Measurements from ENCODE around the gene RARG. TPM values are rescaled to one million over a fixed set of nuclear protein-coding genes. Genes with fewer than 3 reads are reported as not detected.

Gene RARG
- total RNA-seq: 35.9 and 65.4 TPM in 2 replicates

DNA sequence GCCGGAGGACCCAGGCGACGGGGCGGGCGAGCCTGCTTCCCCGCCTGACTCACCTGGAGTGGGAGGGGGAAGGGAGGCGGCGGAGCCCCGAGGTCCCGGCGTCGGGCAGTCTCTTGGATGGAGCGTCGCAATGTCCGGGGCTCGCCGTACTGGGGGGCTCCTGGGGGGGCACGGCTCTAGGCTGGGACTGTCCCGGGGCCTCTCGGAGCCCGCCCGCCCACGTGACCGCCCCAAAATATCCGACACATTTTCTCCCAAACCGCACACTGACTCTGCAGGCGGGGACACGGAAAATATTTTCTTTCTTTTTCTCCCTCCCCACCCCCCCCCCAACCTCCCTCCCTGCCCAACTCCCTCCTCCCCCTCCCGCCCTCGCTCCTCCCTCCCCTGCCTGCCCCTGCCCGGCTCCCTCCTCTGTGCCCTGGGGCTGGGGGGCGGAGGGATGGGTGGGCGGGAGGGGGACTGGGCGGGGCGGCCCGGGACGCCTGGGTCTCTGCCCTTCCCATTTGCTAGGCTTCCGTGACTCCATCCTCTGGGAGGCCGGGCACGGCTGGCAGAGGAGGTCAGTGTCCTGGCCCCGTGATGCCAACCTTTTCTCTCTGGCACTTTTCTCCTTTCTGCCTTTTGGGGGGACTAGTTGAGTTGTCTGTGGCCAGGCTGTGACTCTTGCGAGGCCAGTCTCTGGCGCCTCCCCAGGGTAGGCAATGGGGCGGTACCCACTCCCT is at the start of gene RARG:
RARG (minus strand) TSS at position 289 of the 725 bp plus-strand sequence. CDS start 4,664 bp downstream, outside the sequence.

DNA sequence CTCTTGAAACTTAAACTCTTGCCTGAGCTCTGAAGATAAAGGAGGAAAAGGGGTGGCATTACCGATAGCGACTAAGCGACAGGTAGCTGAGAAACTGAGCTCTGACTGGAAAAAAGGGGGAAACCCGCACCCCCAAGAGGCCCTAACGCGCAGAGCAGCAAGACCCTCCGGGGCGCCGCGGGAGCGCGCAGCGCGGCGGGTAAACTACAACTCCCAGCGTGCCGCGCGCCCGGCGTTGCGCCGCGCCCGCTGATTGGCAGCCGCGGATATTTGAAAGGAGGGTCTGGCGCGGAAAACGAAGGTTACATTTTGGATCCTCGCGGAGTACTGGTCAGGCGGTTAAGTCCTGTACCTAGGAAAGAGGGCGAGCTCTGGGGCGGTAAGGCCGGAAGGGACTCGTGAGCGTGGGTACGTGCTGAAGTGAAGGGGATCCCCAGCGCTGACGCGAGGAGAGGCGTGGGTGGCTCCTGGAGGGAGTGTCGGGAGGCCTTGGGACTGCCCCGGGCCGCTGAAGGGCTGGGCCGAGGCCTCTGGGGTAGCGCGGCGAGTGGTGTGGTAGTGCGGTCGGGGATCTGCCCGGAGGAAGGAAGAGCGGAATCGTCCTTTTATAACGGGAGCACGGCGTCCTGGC is 36.1 kb upstream of the RARG start, which contains the start of gene ESPL1:
ESPL1 (plus strand) TSS at position 301 of the 631 bp plus-strand sequence. CDS start 468 bp downstream, outside the sequence.

DNA sequence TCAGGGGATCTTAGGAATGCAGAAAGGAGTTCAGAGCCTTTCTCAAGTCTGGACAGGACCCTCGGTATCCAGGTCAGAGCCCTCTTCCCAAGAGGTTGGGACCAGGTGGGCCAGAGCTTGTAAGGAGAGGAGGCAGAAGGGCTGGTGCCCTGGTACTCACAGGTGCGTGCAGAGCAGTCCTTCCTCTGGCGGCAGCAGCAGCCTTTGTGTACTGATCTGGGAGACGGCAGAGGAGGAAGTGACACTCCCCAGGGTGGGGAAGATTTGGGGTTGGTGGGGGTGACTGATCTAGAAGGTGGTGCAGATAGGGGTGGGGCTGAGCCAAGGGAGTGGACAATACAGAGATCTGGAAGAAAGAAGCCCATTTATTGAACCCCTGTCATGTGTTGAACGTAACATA is 25.0 kb downstream of the RARG start, which contains the start of gene ITGB7:
ITGB7 (minus strand) TSS at position 210 of the 400 bp plus-strand sequence. CDS start 6,808 bp downstream, outside the sequence.

DNA sequence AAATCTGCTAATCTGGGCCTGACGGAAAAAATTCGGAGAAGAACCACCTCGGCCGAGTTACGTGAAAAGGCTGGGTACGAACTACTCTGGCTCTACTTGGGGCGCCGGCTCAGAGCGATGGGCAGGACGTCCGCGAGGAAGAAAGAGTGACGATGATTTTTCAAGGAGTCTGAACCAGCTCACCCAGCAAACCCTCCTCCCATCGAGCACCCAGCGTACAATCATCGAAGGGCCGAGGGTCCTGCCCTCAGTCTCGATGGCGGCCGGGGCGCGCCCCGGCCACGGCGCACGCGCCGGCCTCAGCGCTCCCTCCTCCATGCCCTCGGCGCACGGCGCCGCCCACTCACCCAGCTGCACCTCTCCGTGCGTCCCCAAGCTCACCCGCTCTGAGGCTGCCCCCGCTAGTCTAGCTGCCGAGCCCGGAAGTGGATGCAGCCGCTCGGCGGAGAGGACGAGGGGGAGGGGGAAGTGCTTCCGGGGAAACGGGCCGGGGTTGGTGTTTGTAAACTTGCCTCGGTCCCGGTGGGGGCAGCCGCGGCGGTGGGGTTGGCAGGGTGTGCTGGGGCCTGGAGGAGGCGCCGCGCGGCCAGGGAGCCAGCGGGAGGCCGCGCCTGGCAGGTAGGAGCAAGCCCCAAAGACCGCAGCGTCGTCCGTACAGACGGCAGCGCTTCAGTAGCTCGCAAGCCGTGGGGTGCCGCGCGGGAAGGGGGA is 51.6 kb downstream of the RARG start, which contains the start of the genes CSAD and ZNF740:
CSAD (minus strand) TSS at position 706 of the 711 bp plus-strand sequence. CDS start 7,455 bp downstream, outside the sequence.
ZNF740 (plus strand) TSS at position 503 of the 711 bp plus-strand sequence. CDS start 1,262 bp downstream, outside the sequence.

Other genes with a start within 250 kb of the RARG start
- gene EIF4B, start 225.8 kb downstream of the RARG start, total RNA-seq: 1,814 and 2,262 TPM in 2 replicates
- gene TNS2, start 182.1 kb downstream of the RARG start, total RNA-seq: 0.43 and 2.7 TPM in 2 replicates
- 9.0 and 17.1 TPM in 2 replicates for gene SPRYD3, start 152.8 kb downstream of the RARG start, total RNA-seq
- 37.1 and 76.5 TPM in 2 replicates for gene IGFBP6, start 134.5 kb downstream of the RARG start, total RNA-seq
- not detected in 2 replicates for gene SOAT2, start 128.7 kb downstream of the RARG start, total RNA-seq
- gene ZNF740, start 51.5 kb downstream of the RARG start, total RNA-seq: 8.9 and 10.7 TPM in 2 replicates
- 1.5 and 3.4 TPM in 2 replicates for gene CSAD, start 51.3 kb downstream of the RARG start, total RNA-seq
- 3.4 and 9.4 TPM in 2 replicates for gene ITGB7, start 25.0 kb downstream of the RARG start, total RNA-seq
- gene ESPL1, start 36.1 kb upstream of the RARG start, total RNA-seq: 0.64 and 1.4 TPM in 2 replicates
- gene PFDN5, start 63.3 kb upstream of the RARG start, total RNA-seq: 326 and 408 TPM in 2 replicates
- gene MYG1, start 67.5 kb upstream of the RARG start, total RNA-seq: 34.5 and 43.1 TPM in 2 replicates
- gene AAAS, start 89.4 kb upstream of the RARG start, total RNA-seq: 26.2 and 26.7 TPM in 2 replicates
- gene SP7, start 104.1 kb upstream of the RARG start, total RNA-seq: not detected in 2 replicates
- 19.3 and 34.3 TPM in 2 replicates for gene SP1, start 148.0 kb upstream of the RARG start, total RNA-seq
- gene AMHR2, start 191.6 kb upstream of the RARG start, total RNA-seq: not detected in 2 replicates
- gene PRR13, start 209.5 kb upstream of the RARG start, total RNA-seq: 26.7 and 33.9 TPM in 2 replicates
- gene PCBP2, start 219.9 kb upstream of the RARG start, total RNA-seq: 176 and 182 TPM in 2 replicates

All from tracheal epithelial cell (primary cell).